ENCODE results near the gene MROH8.

- TF ChIP-seq CTCF (IDR thresholded peaks at IDR 0.05) (no peak), POLR2AphosphoS5 (IDR thresholded peaks at IDR 0.05) (no peak), POLR2A (IDR thresholded peaks at IDR 0.05) (no peak)
Measured at GRCh38 chr20:37090407-37090806, 88.9 kb downstream of the MROH8 start.
